ENCODE measurements around the gene P2RY11. TPM values are rescaled to one million over a fixed set of nuclear protein-coding genes. Genes with fewer than 3 reads are reported as not detected.

P2RY11 gene
- total RNA-seq, 1 donor from 2014 or later, result 31.2 TPM

DNA sequence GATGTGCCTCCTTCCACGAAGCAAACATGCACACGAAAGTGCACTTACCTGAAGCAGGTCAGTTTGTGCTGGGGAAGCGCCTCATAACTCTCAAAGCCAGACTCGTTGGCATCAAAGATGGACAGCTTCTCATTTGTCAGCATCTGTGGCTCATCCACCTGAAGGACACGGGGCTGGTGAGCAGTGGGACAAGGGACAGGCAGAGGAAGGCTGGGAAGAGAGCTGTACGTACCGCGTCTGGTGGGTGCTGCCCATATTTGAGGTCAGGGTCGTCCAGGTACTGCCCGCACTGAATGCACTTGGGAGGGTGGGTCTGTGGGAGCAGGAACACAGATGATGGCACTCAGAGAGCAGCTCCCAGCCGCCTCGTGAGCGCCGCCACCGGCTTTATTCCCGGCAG lies 48.1 kb downstream of the P2RY11 start:
- DNase-seq (ENCODE audit: low spot score in 2 of 2, unreplicated experiment in 2 of 2), result no peak
- H3K27me3 Mint-ChIP-seq (ENCODE audit: low read depth), result no peaks in the 10 kb centered on the region
- no peak overlapping the region for H3K4me3 Mint-ChIP-seq
- no peak overlapping the region for H3K27ac Mint-ChIP-seq
- TF ChIP-seq CTCF (IDR thresholded peaks at IDR 0.05; ENCODE audit: unreplicated experiment), result no peak
- no peaks in the 10 kb centered on the region for H3K4me1 Mint-ChIP-seq
- H3K36me3 Mint-ChIP-seq, result peaks cover 29% of the 10 kb centered on the region
- H3K9me3 Mint-ChIP-seq, result no peaks in the 10 kb centered on the region

GRCh38 chr19:10163536-10163935 lies 52.0 kb downstream of the P2RY11 start:
- H3K9me3 Mint-ChIP-seq, result no peaks in the 10 kb centered on the region
- TF ChIP-seq CTCF (IDR thresholded peaks at IDR 0.05; ENCODE audit: unreplicated experiment), result no peak
- no peak for DNase-seq (ENCODE audit: low spot score in 2 of 2, unreplicated experiment in 2 of 2)
- no peak overlapping the region for H3K4me3 Mint-ChIP-seq
- no peak overlapping the region for H3K27ac Mint-ChIP-seq
- H3K27me3 Mint-ChIP-seq (ENCODE audit: low read depth), result no peaks in the 10 kb centered on the region
- H3K4me1 Mint-ChIP-seq, result no peaks in the 10 kb centered on the region
- peaks cover 26% of the 10 kb centered on the region for H3K36me3 Mint-ChIP-seq

Other genes starting within 250 kb of the P2RY11 start
- gene OLFM2, start 175.2 kb upstream of the P2RY11 start, total RNA-seq, result 91.7 to 100 TPM (median 99.2 TPM) in 3 replicates
- gene COL5A3, start 101.2 kb upstream of the P2RY11 start, total RNA-seq, result 3.3 to 4.4 TPM (median 4.0 TPM) in 3 replicates
- gene RDH8, start 98.2 kb upstream of the P2RY11 start, total RNA-seq, result not detected in 3 replicates
- gene SHFL, start 25.4 kb upstream of the P2RY11 start, total RNA-seq, result 30.6 to 34.6 TPM (median 33.0 TPM) in 3 replicates
- gene ANGPTL6, start 9.0 kb upstream of the P2RY11 start, total RNA-seq, result 0.85 to 1.6 TPM (median 0.97 TPM) in 3 replicates
- 53.2 to 64.2 TPM (median 62.1 TPM) in 3 replicates for gene PPAN, start 5.3 kb upstream of the P2RY11 start, total RNA-seq
- 199 to 207 TPM (median 207 TPM) in 3 replicates for gene EIF3G, start 8.2 kb downstream of the P2RY11 start, total RNA-seq
- 110 to 115 TPM (median 112 TPM) in 3 replicates for gene DNMT1, start 83.3 kb downstream of the P2RY11 start, total RNA-seq
- gene S1PR2, start 119.6 kb downstream of the P2RY11 start, total RNA-seq, result 34.6 to 36.9 TPM (median 34.9 TPM) in 3 replicates
- 54.1 to 57.4 TPM (median 54.4 TPM) in 3 replicates for gene MRPL4, start 140.5 kb downstream of the P2RY11 start, total RNA-seq
- gene ICAM1, start 159.4 kb downstream of the P2RY11 start, total RNA-seq, result 9.0 to 11.6 TPM (median 9.6 TPM) in 3 replicates
- gene ICAM4, start 175.3 kb downstream of the P2RY11 start, total RNA-seq, result 2.0 to 2.6 TPM (median 2.4 TPM) in 3 replicates
- 3.3 to 5.7 TPM (median 4.9 TPM) in 3 replicates for gene ICAM5, start 178.3 kb downstream of the P2RY11 start, total RNA-seq
- gene ZGLP1, start 198.1 kb downstream of the P2RY11 start, total RNA-seq, result 12.8 to 14.9 TPM (median 13.5 TPM) in 3 replicates
- 17.9 to 20.9 TPM (median 18.6 TPM) in 3 replicates for gene FDX2, start 204.3 kb downstream of the P2RY11 start, total RNA-seq
- gene RAVER1, start 221.8 kb downstream of the P2RY11 start, total RNA-seq, result 51.1 to 55.7 TPM (median 52.4 TPM) in 3 replicates
- 2.0 to 2.7 TPM (median 2.3 TPM) in 3 replicates for gene ICAM3, start 227.9 kb downstream of the P2RY11 start, total RNA-seq